Measurements from ENCODE around the gene MYL6B. TPM values are rescaled to one million over a fixed set of nuclear protein-coding genes. Genes with fewer than 3 reads are reported as not detected.
A peak's percentile ranks its signal among the peaks of the same experiment; 100 is the strongest.

MYL6B gene
- polyA plus RNA-seq, 1 donor = 59.5 TPM

DNA sequence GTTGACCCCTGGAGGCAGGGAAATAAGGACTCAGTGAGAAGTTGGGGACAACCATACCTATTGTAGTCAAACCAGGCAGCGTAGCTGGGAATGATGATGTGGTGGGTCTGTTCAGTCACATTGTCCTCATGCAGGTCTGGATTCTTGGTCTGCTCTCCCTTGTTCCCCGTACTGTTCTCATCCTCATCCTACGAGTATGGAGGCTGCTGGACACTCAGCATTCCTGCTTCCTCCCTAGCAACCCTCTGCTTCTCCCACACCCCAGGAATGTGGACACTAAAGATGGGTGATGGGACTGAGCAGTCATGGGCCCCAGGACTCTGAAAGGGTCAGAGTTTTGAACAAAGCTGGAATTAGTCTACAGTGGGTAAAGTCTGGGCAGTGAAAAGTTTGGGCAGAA lies 26.0 kb downstream of the MYL6B start:
- no peak for DNase-seq
- Histone ChIP-seq H3K27ac (ENCODE audit: low read length) (no peak overlapping the region), H3K9me3 (ENCODE audit: control insufficient read depth, low read depth, low read length) (no peaks in the 10 kb centered on the region), H3K4me3 (ENCODE audit: low read length) (no peak overlapping the region), H3K27me3 (ENCODE audit: control insufficient read depth, insufficient read depth, low read length) (no peaks in the 10 kb centered on the region), H3K36me3 (ENCODE audit: control insufficient read depth, insufficient read depth, low read length) (peaks cover 78% of the 10 kb centered on the region), H3K4me1 (ENCODE audit: control insufficient read depth, insufficient read depth, low read length) (no peaks in the 10 kb centered on the region)
- WGBS (ENCODE audit: insufficient coverage, low lambda C conversion rate) = no CpG with 5 or more reads among the region's 3 CpGs

DNA sequence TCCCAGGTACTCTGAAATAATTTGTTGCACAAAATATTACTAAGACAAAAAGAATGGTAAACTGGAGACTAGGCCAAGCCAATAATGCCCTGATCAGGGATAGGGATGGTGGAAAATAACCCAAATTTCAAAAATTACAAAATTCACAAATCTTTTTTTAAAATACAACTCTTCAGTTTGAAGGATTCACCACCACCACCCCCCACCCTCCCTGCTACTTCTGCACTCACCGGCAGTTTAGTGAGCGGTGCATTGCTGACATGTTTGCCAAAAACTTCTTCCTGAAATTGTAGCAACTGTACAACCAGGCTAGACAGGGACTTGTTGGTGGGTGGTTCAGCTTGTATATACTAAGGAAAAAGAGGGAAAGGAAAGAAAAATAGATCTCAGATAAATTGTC lies 34.6 kb downstream of the MYL6B start:
- WGBS (ENCODE audit: insufficient coverage, low lambda C conversion rate) = no CpG with 5 or more reads among the region's 2 CpGs
- peaks cover 33% of the 10 kb centered on the region for H3K36me3 ChIP-seq (ENCODE audit: control insufficient read depth, insufficient read depth, low read length)
- H3K4me1 ChIP-seq (ENCODE audit: control insufficient read depth, insufficient read depth, low read length) = peaks cover 9% of the 10 kb centered on the region
- no peak overlapping the region for H3K4me3 ChIP-seq (ENCODE audit: low read length)
- H3K9me3 ChIP-seq (ENCODE audit: control insufficient read depth, low read depth, low read length) = no peaks in the 10 kb centered on the region
- H3K27me3 ChIP-seq (ENCODE audit: control insufficient read depth, insufficient read depth, low read length) = no peaks in the 10 kb centered on the region
- H3K27ac ChIP-seq (ENCODE audit: low read length) = no peak overlapping the region
- DNase-seq = no peak

DNA sequence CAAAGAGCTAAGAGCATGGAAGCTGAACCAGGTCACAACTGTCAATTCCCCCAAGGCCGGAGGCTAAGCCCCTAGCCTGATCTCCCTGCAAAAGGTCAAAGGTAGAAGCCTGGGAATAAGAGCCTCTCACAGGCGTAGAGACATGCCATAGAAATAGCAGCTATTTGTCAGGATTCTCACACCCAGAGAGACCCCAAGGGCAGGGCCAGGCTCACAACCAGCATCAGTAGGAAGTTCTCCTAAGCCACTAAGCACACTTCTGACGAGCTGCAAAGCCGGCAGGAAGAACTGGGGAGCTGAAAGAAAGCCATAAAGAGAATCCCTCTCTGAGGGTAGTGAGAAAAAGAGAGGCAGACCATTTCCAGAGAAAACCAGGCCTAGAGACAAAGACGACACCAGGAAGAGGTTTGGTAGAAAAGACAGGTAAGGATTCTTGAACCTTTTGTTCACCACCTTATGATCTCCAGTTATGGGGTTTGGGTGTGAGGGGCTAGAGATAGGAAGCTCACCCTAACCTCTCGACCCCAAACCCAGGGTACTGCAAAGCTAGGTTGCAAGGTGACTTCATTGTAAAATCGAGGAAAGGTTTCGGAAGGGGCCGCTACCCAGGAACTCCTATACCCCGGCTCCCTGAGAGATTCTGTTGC lies 35.9 kb downstream of the MYL6B start:
- DNase-seq = no peak
- peak overlapping the region; percentile 96 for H3K4me3 ChIP-seq (ENCODE audit: low read length)
- H3K27me3 ChIP-seq (ENCODE audit: control insufficient read depth, insufficient read depth, low read length) = no peaks in the 10 kb centered on the region
- H3K27ac ChIP-seq (ENCODE audit: low read length) = peak overlapping the region; percentile 72
- no CpG with 5 or more reads among the region's 10 CpGs for WGBS (ENCODE audit: insufficient coverage, low lambda C conversion rate)
- H3K9me3 ChIP-seq (ENCODE audit: control insufficient read depth, low read depth, low read length) = no peaks in the 10 kb centered on the region
- H3K4me1 ChIP-seq (ENCODE audit: control insufficient read depth, insufficient read depth, low read length) = peaks cover 9% of the 10 kb centered on the region
- H3K36me3 ChIP-seq (ENCODE audit: control insufficient read depth, insufficient read depth, low read length) = peaks cover 26% of the 10 kb centered on the region

DNA sequence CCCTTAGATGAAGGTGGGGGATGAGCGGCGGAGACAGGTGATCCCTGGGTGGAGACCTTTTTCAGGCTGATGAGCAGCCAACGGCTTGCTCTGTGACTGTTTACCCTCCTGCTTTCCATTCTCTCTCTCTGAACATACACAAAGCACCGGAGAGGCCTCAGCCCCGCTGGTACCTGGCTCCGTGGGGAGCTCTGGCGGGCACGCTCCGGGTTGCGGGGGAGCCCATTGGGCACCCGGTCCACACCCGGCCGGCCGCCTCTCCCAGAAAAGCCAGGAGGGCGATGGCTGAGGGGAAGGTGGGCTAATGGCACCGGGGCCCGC lies 36.4 kb downstream of the MYL6B start:
- H3K27me3 ChIP-seq (ENCODE audit: control insufficient read depth, insufficient read depth, low read length) = no peaks in the 10 kb centered on the region
- H3K4me3 ChIP-seq (ENCODE audit: low read length) = peak overlapping the region; percentile 96
- no CpG with 5 or more reads among the region's 17 CpGs for WGBS (ENCODE audit: insufficient coverage, low lambda C conversion rate)
- DNase-seq = peak in 1 of 2 donors; percentile 48
- H3K9me3 ChIP-seq (ENCODE audit: control insufficient read depth, low read depth, low read length) = no peaks in the 10 kb centered on the region
- peak overlapping the region; percentile 72 for H3K27ac ChIP-seq (ENCODE audit: low read length)
- peaks cover 23% of the 10 kb centered on the region for H3K36me3 ChIP-seq (ENCODE audit: control insufficient read depth, insufficient read depth, low read length)
- peaks cover 9% of the 10 kb centered on the region for H3K4me1 ChIP-seq (ENCODE audit: control insufficient read depth, insufficient read depth, low read length)

DNA sequence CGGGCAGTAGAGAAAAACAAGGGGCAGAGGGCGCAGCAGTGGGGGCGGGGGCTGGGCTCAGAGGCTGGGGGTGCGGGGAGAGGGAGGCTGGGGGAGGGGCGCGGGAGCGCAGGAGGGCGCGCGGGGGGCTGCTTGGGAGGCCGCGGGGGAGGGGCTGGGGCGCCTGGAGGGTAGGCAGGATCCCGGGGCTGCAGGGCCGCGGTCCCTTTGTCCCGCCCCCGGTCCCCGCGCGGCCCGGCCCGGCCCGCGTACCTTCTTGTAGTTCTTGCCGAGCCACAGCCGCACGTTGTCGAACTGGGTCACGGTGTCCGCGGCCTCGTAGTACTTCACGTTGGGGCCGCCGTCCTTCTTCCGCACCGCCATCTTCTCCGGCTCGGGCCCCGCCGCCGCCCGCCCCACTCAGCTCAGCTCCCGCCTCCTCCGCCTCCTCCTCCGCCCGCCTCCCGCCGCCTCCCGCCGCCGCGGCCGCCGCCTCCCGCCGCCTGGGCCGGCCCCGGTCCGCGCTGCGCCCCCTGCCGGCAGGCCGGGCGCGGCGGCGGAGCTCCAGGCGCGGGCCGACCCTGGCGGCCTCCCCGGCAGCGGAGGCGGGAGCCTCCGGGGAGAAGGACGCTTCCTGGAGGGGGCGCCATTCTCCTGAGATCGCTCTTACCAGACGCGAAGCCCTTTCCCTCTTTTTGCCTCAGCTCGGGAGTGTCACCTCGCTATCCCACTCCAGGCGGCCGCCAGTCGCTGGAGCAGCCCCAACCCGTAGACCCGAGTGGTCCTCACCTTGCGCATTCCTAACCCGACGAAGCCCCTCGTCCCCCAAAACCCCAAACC lies 36.9 kb downstream of the MYL6B start, which contains the start of gene SMARCC2:
Gene SMARCC2, minus strand, starts transcription at position 385 of the 819 bp plus-strand sequence. Its CDS starts 22 bp downstream, at position 363.
- peaks cover 18% of the 10 kb centered on the region for H3K36me3 ChIP-seq (ENCODE audit: control insufficient read depth, insufficient read depth, low read length)
- H3K9me3 ChIP-seq (ENCODE audit: control insufficient read depth, low read depth, low read length) = no peaks in the 10 kb centered on the region
- DNase-seq = peak; percentile 87 to 90
- peaks cover 9% of the 10 kb centered on the region for H3K4me1 ChIP-seq (ENCODE audit: control insufficient read depth, insufficient read depth, low read length)
- H3K27me3 ChIP-seq (ENCODE audit: control insufficient read depth, insufficient read depth, low read length) = no peaks in the 10 kb centered on the region
- H3K4me3 ChIP-seq (ENCODE audit: low read length) = peak within 1 kb of the TSS; percentile 96
- peak within 1 kb of the TSS; percentile 97 for H3K27ac ChIP-seq (ENCODE audit: low read length)
- WGBS (ENCODE audit: insufficient coverage, low lambda C conversion rate) = no CpG with 5 or more reads among the region's 93 CpGs

DNA sequence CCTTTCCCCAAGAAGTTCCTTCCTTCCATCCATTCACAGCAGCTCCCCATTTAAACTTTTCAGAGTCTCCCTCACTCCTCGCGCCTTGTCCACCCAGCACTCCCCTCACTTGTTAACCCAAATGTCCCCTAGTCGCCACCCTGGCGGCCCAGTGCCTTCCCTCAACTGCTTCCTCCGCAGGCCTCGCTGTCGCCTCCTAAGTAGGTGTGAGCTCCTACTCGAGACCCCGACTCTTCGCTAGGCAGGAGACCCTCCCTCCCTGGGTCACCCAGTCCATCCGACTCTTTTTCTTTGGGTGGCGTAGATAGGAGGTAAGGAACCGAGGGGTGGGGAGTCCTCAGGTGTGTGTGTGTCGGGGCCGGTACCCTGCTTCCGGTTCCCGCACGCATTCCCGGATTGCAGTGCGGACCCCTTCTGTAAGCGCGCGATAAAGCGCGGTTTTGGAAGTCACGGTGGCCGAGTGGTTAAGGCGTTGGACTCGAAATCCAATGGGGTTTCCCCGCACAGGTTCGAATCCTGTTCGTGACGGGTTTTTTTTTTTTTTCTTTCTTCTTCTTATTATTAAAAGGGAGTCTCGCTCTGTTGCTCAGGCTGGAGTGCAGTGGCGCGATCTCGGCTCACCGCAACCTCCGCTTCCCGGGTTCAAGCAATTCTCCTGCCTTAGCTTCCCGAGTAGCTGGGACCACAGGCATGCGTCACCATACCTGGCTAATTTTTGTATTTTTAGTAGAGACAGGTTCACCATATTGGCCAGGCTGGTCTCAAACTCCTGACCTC lies 37.7 kb downstream of the MYL6B start:
- peaks cover 10% of the 10 kb centered on the region for H3K36me3 ChIP-seq (ENCODE audit: control insufficient read depth, insufficient read depth, low read length)
- peaks cover 9% of the 10 kb centered on the region for H3K4me1 ChIP-seq (ENCODE audit: control insufficient read depth, insufficient read depth, low read length)
- peak overlapping the region; percentile 82 for H3K4me3 ChIP-seq (ENCODE audit: low read length)
- no peaks in the 10 kb centered on the region for H3K9me3 ChIP-seq (ENCODE audit: control insufficient read depth, low read depth, low read length)
- WGBS (ENCODE audit: insufficient coverage, low lambda C conversion rate) = 0% methylated on average over 2 of the region's 42 CpGs
- H3K27me3 ChIP-seq (ENCODE audit: control insufficient read depth, insufficient read depth, low read length) = no peaks in the 10 kb centered on the region
- H3K27ac ChIP-seq (ENCODE audit: low read length) = peak overlapping the region; percentile 97
- peak; percentile 90 to 92 for DNase-seq

DNA sequence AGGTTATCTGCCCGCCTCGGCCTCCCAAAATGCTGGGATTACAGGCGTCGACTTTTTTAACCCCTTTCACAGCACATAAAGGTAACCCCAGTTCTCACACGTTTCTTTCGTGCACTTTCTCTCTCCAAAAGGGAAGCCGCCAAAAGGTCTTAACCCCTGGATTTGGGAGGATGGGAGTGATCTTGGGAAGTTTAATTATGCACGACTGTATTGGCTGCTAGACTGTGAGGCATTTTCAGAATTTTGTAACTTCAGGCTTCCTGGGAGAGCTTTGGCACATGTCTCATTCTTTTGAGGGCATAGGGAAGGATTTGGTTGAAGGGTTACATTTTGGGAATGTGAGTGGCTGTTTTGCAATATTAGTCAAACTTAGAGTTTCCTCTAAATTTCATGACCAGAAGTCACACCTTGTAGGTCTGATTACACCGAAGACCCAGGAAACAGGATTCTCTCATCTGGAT lies 38.3 kb downstream of the MYL6B start:
- H3K9me3 ChIP-seq (ENCODE audit: control insufficient read depth, low read depth, low read length) = no peaks in the 10 kb centered on the region
- H3K4me3 ChIP-seq (ENCODE audit: low read length) = peak overlapping the region; percentile 82
- peaks cover 4% of the 10 kb centered on the region for H3K36me3 ChIP-seq (ENCODE audit: control insufficient read depth, insufficient read depth, low read length)
- peaks cover 9% of the 10 kb centered on the region for H3K4me1 ChIP-seq (ENCODE audit: control insufficient read depth, insufficient read depth, low read length)
- H3K27me3 ChIP-seq (ENCODE audit: control insufficient read depth, insufficient read depth, low read length) = no peaks in the 10 kb centered on the region
- H3K27ac ChIP-seq (ENCODE audit: low read length) = peak overlapping the region; percentile 97
- WGBS (ENCODE audit: insufficient coverage, low lambda C conversion rate) = no CpG with 5 or more reads among the region's 9 CpGs
- DNase-seq = peak in 1 of 2 donors; percentile 29

DNA sequence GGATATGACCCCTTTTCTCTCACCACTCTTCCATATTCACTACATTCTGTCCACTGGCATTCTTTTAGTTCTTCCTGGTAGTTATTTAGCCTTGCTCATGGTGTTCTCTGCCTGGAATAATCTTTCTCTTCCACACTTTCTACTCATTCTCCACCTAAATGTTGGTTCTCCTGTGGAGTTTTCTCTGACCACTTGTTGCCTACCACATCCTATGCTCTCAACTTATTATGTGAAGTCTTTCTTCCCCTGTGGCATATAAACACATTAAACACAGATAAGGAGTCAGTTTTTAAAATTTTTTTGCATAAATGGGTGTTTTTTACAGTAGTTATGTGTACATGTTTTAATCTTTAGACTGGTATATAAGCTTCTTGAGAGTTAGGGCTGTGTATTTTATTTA lies 40.2 kb downstream of the MYL6B start:
- Histone ChIP-seq H3K4me3 (ENCODE audit: low read length) (no peak overlapping the region), H3K27me3 (ENCODE audit: control insufficient read depth, insufficient read depth, low read length) (no peaks in the 10 kb centered on the region), H3K9me3 (ENCODE audit: control insufficient read depth, low read depth, low read length) (no peaks in the 10 kb centered on the region), H3K4me1 (ENCODE audit: control insufficient read depth, insufficient read depth, low read length) (peaks cover 4% of the 10 kb centered on the region), H3K36me3 (ENCODE audit: control insufficient read depth, insufficient read depth, low read length) (no peaks in the 10 kb centered on the region), H3K27ac (ENCODE audit: low read length) (no peak overlapping the region)
- DNase-seq = no peak

DNA sequence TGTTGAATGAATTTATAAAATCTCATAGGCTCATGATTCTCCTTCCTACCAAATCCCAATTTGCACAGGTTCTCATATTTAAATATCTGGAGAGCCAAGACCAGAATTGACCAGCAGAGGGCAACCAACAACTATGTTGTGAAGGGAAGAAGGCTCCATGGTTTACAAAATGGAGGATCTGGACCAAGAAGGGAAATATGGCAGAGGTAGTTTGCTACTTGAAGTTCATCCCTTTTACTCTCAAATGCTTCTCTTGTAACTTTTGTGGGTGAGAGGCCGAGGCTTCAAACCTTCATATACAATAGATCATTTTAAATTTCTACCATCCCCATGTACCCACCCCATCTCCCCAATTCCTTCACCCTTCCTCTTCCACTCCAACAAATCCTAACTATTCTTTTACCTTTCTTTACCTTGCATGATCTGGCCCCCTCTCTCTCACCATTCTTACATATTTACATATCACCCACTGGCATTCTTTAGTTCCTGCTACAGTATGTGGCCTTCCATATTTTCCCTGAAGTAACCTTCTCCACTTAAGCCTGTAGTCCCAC lies 40.7 kb downstream of the MYL6B start:
- H3K27me3 ChIP-seq (ENCODE audit: control insufficient read depth, insufficient read depth, low read length) = no peaks in the 10 kb centered on the region
- no peaks in the 10 kb centered on the region for H3K9me3 ChIP-seq (ENCODE audit: control insufficient read depth, low read depth, low read length)
- peak; percentile 64 to 70 for DNase-seq
- H3K4me3 ChIP-seq (ENCODE audit: low read length) = no peak overlapping the region
- no peak overlapping the region for H3K27ac ChIP-seq (ENCODE audit: low read length)
- H3K36me3 ChIP-seq (ENCODE audit: control insufficient read depth, insufficient read depth, low read length) = no peaks in the 10 kb centered on the region
- 67% methylated on average over 1 of the region's 1 CpG for WGBS (ENCODE audit: insufficient coverage, low lambda C conversion rate)
- H3K4me1 ChIP-seq (ENCODE audit: control insufficient read depth, insufficient read depth, low read length) = peaks cover 4% of the 10 kb centered on the region
